Activated CD8-positive, alpha-beta T cell treated with anti-CD3 and anti-CD28 coated beads for 36 hours (primary cell): ENCODE results near the gene SLC35A3. TPM values are rescaled to one million over a fixed set of nuclear protein-coding genes. Genes with fewer than 3 reads are reported as not detected.

ENCODE experiments used
- ATAC-seq: fragments of 200-7000 bp; cut with Tn5 transposase; one replicate; pipeline ENCODE4 v1.10.0; 2021; ENCODE audit warnings: mild to moderate bottlenecking, moderate library complexity
- CTCF ChIA-PET: fragments of 350-600 bp; sonication (Branson Sonifier 250); formaldehyde crosslinking; loops from one replicate; lab custom pipeline; 2021; ENCODE audit warnings: antibody characterized with exemption; lab: Charles Lee
- POLR2A ChIA-PET: fragments of 350-600 bp; sonication (Branson Sonifier 250); formaldehyde crosslinking; loops from one replicate; lab custom pipeline; 2021; ENCODE audit warnings: antibody characterized with exemption; lab: Charles Lee
- DNase-seq: peaks from one replicate; pipeline ENCODE4 v3.0.0-alpha.2; 2020
- H3K27ac Mint-ChIP-seq: one replicate; pipeline ENCODE4 v1.8.0; 2021; ENCODE audit warnings: mild to moderate bottlenecking, mixed read lengths
- H3K27me3 Mint-ChIP-seq: one replicate; pipeline ENCODE4 v1.8.0; 2021; ENCODE audit warnings: mixed read lengths
- H3K36me3 Mint-ChIP-seq: one replicate; pipeline ENCODE4 v1.8.0; 2021; ENCODE audit warnings: low read depth, mixed read lengths
- H3K4me1 Mint-ChIP-seq: one replicate; pipeline ENCODE4 v1.8.0; 2021; ENCODE audit warnings: low read depth, mixed read lengths
- H3K4me3 Mint-ChIP-seq: one replicate; pipeline ENCODE4 v1.8.0; 2021; ENCODE audit warnings: mild to moderate bottlenecking, moderate library complexity, mixed read lengths
- H3K9me3 Mint-ChIP-seq: one replicate; pipeline ENCODE4 v1.8.0; 2021; ENCODE audit warnings: mixed read lengths
- CTCF ChIP-seq: fragments of 200-600 bp; IDR thresholded peaks from one replicate; pipeline ENCODE4 v1.8.0; 2022; ENCODE audit warnings: antibody characterized with exemption, mild to moderate bottlenecking
- intact Hi-C: fragments of 100-400 bp; cut with micrococcal nuclease; formaldehyde crosslinking; loops from one replicate; pipeline ENCODE4 v1.10.0; 2022
- total RNA-seq, 2 experiments: library from RNA; stranded (reverse); gene quantifications; one replicate each; pipeline ENCODE4 v1.2.3, GENCODE V29; 2021

SLC35A3 gene
- total RNA-seq, 2 experiments from 2014 or later = 17.5 to 19.3 TPM

- ChIA-PET POLR2A (interaction anchor here (1.1 kb wide), 1 partner anchor 10 kb away, joined by 6 read pairs; no protein-coding TSS in a partner anchor), CTCF (no interaction called here)
- intact Hi-C loops = no loop called here
- no peak for TF ChIP-seq CTCF
- Mint-ChIP-seq H3K27me3 (no peaks in the 10 kb centered on the region), H3K27ac (peak overlapping the region; percentile 77), H3K36me3 (peaks cover 42% of the 10 kb centered on the region), H3K9me3 (no peaks in the 10 kb centered on the region), H3K4me1 (peaks cover 60% of the 10 kb centered on the region), H3K4me3 (no peak overlapping the region)
- ATAC-seq = no peak
- no peak for DNase-seq
These were observed 80.3 kb downstream of the SLC35A3 start for GRCh38 chr1:100050139-100050538.

GRCh38 chr1:100051401-100051800 lies 81.6 kb downstream of the SLC35A3 start:
- Mint-ChIP-seq H3K36me3 (peaks cover 43% of the 10 kb centered on the region), H3K27me3 (no peaks in the 10 kb centered on the region), H3K4me3 (no peak overlapping the region), H3K27ac (peak overlapping the region; percentile 46), H3K4me1 (peaks cover 56% of the 10 kb centered on the region), H3K9me3 (no peaks in the 10 kb centered on the region)
- ChIA-PET POLR2A (interaction anchor here (1.5 kb wide), 1 partner anchor 12 kb away, joined by 6 read pairs; no protein-coding TSS in a partner anchor), CTCF (interaction anchor here (1.7 kb wide), 1 partner anchor 36 kb away, joined by 3 read pairs; no protein-coding TSS in a partner anchor)
- intact Hi-C loops = no loop called here
- no peak for TF ChIP-seq CTCF
- ATAC-seq (no peak), DNase-seq (no peak)

GRCh38 chr1:100051893-100052292 lies 82.1 kb downstream of the SLC35A3 start:
- intact Hi-C loops = no loop called here
- H3K4me3 Mint-ChIP-seq = no peak overlapping the region

GRCh38 chr1:100053119-100053518 lies 83.3 kb downstream of the SLC35A3 start:
- H3K9me3 Mint-ChIP-seq = no peaks in the 10 kb centered on the region
- TF ChIP-seq CTCF = no peak
- H3K4me1 Mint-ChIP-seq = peaks cover 46% of the 10 kb centered on the region
- ATAC-seq = no peak
- intact Hi-C loops = no loop called here
- peaks cover 41% of the 10 kb centered on the region for H3K36me3 Mint-ChIP-seq
- H3K4me3 Mint-ChIP-seq = no peak overlapping the region
- no peaks in the 10 kb centered on the region for H3K27me3 Mint-ChIP-seq
- peak overlapping the region; percentile 21 for H3K27ac Mint-ChIP-seq
- CTCF ChIA-PET = no interaction called here
- DNase-seq = no peak
- POLR2A ChIA-PET = no interaction called here

More at GRCh38 chr1:100051893-100052292, 82.1 kb downstream of the SLC35A3 start:
- Mint-ChIP-seq H3K9me3 (no peaks in the 10 kb centered on the region), H3K4me1 (peaks cover 54% of the 10 kb centered on the region), H3K27ac (peak overlapping the region; percentile 46), H3K36me3 (peaks cover 43% of the 10 kb centered on the region), H3K27me3 (no peaks in the 10 kb centered on the region)
- ChIA-PET POLR2A (interaction anchor here (1.5 kb wide), 1 partner anchor 13 kb away, joined by 6 read pairs; no protein-coding TSS in a partner anchor), CTCF (interaction anchor here (1.7 kb wide), 1 partner anchor 35 kb away, joined by 3 read pairs; no protein-coding TSS in a partner anchor)
- no peak for TF ChIP-seq CTCF
- no peak for DNase-seq
- no peak for ATAC-seq

GRCh38 chr1:100053727-100054126 lies 83.9 kb downstream of the SLC35A3 start:
- no peak for DNase-seq
- Mint-ChIP-seq H3K36me3 (peaks cover 36% of the 10 kb centered on the region), H3K9me3 (no peaks in the 10 kb centered on the region), H3K4me3 (no peak overlapping the region), H3K27ac (peak overlapping the region; percentile 21), H3K4me1 (peaks cover 40% of the 10 kb centered on the region), H3K27me3 (no peaks in the 10 kb centered on the region)
- ATAC-seq = no peak
- no peak for TF ChIP-seq CTCF
- ChIA-PET CTCF (no interaction called here), POLR2A (no interaction called here)
- intact Hi-C loops = no loop called here
